Stimulated activated CD4-positive, alpha-beta T cell treated with anti-CD3 and anti-CD28 coated beads, Interleukin-15, amount 100 ng/mL, for 1 hour (primary cell): ENCODE measurements around the gene RNASEH2C.
"Not testable (repeated sequence)": the region's sequence is repeated elsewhere in the genome, so short reads cannot be mapped to it uniquely, and the experiment has no call there.

Experiments used
- DNase-seq, 2 donors: peaks; one replicate each; pipeline ENCODE4 v3.0.0-alpha.2; 2020; ENCODE audit warnings: low read depth in 1 of 2, low spot score in 1 of 2

The RNASEH2C gene

DNA sequence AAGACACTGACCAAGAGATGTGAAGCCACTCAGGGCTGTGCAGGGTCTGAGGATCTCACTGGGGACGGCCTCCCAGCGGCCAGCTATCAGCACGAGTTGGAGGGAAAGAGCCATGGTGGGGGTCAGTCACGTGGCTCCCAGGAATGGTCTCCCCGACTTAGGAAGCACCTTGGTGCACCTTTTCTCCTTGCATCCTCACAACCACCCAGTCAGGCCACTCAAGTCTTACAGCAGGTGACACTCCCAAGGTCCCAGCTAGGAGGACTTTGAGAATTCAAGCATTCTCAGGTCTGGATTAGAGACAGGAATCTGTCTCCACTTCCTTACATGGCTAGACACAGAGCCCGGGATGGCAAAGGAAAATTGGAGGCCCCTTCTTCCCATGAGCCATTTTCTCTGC lies 2.7 kb downstream of the RNASEH2C start:
- no peak for DNase-seq

DNA sequence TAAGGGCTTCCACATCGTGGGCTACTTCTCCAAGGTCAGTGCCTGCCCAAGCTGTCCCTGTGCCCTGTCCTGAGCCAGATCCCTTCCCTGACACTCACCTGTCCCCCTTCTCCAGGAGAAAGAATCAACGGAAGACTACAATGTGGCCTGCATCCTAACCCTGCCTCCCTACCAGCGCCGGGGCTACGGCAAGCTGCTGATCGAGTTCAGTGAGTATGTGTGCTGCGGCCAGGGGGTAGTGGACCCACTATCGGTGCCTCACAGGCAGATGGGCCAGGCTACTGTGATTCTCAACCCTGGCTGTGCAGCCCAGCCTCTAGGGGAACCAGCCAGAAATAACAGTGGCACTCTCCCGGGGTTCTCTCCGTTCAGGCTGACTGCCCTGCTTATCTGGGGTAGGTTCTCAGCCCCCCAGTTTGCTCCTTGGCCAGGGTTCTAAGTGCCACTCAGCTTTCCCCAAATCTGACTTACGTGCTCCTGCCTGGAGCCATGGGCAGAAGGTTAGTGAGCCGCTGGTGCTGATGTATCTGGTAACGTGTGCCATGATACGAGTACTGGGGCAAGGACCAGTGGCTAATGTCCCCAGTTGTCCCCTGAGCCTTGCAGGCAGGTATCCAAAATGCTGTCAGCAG lies 3.7 kb downstream of the RNASEH2C start:
- DNase-seq, result no peak

DNA sequence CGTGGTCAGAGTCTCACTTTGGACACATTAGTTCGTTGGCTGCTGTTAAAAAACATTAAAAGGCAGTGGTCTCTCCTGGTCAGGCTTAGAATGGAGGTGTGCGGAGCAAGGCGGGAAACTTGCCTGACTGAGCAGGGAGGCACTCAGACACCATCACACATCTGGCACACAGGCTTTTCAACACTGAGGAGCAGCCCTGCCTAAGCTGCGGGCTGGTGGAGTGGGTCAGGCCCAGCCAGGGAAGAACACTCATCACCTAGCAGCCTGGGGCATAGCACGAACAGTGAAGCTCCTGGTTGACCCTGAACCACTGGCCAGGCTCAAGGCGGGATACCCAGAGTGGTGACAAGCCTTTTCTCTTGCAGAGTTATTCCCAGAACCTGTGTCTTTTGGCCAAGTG lies 4.3 kb downstream of the RNASEH2C start:
- no peak for DNase-seq

DNA sequence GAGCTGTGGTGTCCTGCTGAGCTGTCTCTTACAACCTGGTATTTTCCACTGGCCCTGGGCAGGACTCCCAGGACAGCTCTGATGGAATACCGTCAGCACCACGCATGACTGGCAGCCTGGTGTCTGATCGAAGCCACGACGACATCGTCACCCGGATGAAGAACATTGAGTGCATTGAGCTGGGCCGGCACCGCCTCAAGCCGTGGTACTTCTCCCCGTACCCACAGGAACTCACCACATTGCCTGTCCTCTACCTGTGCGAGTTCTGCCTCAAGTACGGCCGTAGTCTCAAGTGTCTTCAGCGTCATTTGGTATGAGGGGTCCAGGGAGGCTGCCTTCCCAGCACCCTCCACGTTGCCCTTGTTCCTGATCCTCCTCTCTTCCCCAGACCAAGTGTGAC lies 6.2 kb downstream of the RNASEH2C start:
- no peak for DNase-seq

DNA sequence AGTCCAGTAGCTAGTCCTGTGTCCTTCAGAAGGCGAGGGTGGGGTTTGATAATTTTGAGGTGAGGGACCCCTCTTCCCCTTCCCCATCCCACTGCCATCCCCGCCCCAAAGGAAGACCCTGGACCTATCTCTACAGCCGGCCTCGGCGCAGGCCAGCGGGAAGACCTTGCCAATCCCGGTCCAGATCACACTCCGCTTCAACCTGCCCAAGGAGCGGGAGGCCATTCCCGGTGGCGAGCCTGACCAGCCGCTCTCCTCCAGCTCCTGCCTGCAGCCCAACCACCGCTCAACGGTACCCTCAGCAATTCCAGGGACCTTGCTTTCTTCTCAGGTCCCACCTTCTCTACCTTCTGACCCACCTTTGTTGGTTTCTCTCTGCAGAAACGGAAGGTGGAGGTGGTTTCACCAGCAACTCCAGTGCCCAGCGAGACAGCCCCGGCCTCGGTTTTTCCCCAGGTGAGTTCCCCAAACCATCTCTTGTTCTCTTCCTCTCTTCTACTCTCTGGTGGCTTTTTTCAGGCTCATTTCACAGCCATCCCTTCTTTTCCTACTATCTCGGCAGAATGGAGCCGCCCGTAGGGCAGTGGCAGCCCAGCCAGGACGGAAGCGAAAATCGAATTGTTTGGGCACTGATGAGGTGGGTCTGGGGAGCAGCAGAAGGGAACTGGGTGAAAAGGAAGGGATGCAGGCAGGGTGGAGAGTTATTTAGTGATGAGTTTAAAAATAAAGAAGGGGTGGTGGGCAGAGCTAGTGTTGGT lies 7.2 kb downstream of the RNASEH2C start:
- DNase-seq, result no peak

DNA sequence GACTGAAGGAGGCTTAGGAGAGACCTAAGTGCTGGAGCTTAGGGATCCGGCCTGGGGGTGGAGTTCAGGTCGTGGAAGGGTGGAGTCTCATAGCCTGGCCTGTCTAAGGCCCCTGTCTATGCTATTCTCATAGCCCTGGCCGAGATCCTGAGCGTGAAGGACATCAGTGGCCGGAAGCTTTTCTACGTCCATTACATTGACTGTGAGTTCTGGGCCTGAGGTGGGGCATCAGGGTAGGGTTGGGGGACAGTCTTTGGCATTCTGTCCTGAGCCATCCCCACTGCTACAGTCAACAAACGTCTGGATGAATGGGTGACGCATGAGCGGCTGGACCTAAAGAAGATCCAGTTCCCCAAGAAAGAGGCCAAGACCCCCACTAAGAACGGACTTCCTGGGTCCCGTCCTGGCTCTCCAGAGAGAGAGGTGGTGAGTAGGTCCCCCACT lies 7.9 kb downstream of the RNASEH2C start:
- DNase-seq, result no peak

DNA sequence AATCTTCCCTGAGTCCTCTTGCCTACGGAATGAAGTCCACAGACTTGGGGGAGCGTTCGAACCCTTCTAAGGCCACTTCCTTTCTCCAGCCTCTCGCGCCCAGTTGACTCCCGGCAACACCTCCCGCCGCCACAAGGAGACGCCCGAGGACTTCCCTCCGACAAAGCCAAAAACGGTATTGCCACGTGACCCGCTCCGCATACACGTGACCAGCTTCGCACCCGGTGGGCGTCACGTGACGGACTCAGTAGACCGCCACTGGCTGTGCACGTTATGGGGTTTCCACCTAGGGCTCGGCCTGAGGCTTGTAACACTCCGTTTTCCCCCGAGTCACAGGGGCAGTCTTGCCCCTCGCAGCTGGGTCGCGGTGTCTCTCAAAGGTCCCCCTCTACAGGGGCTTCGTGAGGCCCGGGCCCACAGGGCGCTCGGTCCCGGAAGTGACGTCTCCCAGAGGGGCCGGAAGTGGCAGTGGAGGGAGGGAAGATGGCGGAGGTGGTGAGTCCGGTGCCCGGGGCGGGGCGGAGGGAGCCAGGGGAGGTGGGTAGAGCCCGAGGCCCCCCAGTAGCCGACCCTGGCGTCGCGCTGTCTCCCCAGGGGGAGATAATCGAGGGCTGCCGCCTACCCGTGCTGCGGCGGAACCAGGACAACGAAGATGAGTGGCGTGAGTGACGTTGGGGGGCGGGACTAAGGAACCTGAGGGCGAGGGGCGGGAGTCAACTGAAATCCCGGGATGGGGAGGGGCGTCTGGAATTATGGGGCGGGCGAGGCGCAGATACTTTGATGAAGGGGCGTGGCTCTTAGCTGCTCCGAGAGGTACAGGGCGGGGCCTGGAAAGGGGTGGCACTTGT lies 8.6 kb downstream of the RNASEH2C start, which contains the start of gene KAT5:
Gene KAT5 (plus strand): TSS at position 468 of the 848 bp plus-strand sequence. CDS start 16 bp downstream, at position 484.
- DNase-seq, result peak; percentile 95 to 96

DNA sequence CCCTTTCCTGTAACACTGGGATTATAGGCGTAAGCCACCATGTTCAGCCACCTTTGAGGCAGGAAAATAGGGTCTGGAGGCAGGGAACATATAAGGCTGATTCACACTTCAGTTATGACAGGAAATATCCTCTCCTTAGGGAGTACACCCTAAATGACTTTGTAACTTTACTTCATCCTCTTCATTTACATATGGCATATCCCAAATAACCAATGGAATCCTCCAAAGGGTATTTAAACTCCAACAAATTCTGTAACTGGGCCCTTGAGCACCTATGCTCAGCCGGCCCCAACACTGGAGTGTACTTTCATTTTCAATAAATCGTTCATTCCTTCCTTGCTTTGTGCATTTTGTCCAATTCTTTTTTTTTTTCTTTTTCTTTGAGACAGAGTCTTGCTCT lies 10.2 kb downstream of the RNASEH2C start:
- DNase-seq, result no peak

DNA sequence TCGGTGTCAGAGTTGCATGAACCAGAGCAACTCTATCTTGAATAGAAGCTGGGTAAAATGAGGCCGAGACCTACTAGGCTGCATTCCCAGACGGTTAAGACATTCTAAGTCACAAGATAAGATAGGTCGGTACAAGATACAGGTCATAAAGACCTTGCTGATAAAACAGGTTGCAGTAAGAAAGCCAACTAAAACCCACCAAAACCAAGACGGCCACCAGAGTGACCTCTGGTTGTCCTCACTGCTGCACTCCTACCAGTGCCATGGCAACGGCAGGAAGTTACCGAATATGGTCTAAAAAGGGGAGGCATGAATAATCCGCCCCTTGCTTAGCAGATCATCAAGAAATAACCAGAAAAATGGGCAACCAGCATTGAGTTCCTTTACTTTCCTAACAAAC lies 10.9 kb downstream of the RNASEH2C start:
- no peak for DNase-seq

DNA sequence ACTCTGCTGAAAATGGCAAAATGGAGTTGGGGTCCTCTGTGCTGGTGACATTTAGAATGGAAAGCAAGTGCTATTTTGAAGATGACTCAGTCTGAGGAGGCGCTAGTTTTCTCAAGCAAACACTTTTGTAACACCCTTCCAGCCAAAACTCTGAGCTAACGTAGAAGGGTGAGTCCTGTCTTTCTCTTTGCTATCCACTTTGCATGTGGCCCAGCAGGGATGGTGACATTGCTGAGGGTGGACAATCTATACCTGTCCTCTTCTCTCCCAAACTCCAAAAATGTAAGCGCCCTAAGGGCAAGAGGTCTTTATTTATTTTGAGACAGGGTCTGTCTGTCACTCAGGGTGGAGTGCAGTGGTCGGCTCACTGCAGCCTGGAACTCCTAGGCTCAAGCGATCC lies 12.1 kb downstream of the RNASEH2C start:
- DNase-seq, result no peak

DNA sequence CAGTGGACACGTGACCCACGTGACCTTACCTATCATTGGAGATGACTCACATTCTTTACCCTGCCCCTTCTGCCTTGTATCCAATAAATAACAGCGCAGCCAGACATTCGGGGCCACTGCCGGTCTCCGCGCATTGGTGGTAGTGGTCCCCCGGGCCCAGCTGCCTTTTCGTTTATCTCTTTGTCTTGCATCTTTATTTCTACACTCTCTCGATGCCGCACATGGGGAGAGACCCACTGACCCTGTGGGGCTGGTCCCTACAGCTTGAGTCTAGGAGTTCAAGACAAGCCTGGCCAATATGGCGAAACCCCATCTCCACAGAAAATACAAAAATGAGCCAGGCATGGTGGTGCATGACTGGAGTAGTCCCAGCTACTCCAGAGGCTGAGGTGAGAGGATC lies 13.6 kb downstream of the RNASEH2C start:
- not testable (repeated sequence) for DNase-seq

DNA sequence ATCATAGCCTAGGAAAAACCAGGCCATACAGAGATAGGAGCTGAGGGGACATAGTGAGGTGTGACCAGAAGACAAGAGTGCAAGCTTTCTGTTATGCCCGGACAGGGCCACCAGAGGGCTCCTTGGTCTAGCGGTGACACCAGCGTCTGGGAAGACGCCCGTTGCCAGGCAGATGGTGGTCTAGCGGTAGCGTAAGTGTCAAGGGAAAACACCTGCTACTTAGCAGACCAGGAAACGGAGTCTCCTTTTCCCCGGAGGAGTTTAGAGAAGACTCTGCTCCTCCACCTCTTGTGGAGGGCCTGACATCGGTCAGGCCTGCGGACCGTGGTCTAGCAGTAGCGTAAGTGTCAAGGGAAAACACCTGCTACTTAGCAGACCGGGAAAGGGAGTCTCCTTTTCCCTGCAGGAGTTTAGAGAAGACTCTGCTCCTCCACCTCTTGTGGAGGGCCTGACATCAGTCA lies 14.3 kb downstream of the RNASEH2C start:
- DNase-seq, result peak; percentile 51 to 62

DNA sequence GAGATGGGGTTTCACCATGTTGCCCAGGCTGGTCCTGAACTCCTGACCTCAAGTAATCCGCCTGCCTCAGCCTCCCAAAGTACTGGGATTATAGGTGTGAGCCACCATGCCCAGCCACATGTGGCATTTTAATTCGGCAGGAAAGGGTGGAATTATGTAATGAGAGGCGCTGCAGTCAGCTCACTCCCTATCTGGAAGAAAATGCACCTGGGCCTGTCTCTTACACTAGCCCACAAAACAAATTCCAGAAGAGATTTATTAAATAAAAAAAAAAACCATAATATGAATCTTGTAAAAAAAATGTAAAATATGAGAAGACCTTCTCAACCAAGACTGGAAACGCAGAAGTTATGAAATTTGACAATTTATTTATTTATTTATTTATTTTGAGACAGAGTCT lies 16.8 kb downstream of the RNASEH2C start:
- DNase-seq, result no peak

DNA sequence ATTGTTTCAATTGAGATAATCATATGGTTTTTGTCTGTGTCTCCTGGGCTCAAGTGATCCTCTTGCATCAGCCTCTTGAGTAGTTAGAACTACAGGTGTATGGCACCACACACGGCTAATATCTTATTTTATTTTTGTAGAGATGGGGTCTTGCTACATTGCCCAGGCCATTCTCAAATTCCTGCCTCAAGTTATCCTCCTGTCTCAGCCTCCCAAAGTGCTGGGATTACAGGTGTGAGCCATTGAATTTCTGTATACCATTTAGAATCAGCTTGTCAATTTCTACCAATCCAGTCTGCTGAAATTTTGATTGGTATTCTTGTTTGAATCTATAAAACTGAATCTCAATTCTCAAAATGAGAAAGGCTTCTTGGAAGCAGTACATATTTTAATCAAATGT lies 18.9 kb downstream of the RNASEH2C start:
- DNase-seq, result no peak

DNA sequence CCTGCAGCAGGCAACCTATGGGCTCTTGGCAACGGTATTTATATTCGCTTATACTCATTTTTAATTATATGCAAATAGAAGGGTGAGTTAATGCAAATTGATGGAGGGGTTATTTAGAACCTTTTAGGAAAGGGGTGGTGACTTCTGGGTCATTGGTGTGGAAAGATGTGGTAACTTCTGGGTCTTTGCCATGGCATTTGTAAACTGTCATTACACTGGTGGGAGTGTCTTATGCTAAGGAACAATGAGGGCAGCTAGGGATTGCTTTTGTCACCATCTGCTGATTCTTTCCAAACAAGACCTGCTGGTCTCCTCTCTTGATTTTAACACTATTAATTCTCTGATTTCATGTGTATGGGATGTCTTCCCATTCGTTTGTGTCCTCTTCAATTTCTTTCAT lies 20.2 kb downstream of the RNASEH2C start:
- DNase-seq, result no peak

DNA sequence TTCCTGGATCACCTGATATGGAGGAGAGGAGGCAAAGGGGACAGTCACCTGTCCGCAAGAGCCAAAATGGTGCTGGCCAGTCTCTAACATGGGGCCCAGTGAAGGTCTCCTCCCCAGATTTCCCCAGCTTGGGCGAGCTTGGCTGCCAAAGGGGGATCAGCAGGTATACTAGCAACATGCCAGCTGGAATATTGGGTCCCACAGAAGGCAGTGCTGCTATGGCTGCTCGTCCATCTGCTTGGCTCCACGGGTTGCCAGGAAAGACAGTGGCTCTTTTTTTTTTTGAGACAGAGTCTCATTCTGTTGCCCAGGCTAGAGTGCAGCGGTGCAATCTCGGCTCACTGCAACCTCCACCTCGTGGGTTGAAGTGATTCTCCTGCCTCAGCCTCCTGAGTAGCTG lies 21.3 kb downstream of the RNASEH2C start:
- no peak for DNase-seq

DNA sequence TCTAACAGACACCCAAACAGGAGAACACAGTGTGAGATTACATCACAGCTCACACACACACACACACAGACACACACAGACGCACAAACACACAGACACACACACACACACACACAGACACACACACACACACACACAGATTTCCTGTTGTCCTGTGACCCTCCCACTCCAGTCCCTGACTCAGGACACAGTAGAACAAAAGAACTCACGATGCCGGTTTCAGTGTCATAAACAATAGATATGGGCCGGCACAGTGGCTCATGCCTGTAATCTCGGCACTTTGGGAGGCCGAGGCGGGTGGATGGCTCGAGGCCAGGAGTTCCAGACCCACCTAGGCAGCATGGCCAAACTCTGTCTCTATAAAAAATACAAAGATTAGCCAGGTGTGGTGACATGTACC lies 22.4 kb downstream of the RNASEH2C start:
- no peak for DNase-seq

DNA sequence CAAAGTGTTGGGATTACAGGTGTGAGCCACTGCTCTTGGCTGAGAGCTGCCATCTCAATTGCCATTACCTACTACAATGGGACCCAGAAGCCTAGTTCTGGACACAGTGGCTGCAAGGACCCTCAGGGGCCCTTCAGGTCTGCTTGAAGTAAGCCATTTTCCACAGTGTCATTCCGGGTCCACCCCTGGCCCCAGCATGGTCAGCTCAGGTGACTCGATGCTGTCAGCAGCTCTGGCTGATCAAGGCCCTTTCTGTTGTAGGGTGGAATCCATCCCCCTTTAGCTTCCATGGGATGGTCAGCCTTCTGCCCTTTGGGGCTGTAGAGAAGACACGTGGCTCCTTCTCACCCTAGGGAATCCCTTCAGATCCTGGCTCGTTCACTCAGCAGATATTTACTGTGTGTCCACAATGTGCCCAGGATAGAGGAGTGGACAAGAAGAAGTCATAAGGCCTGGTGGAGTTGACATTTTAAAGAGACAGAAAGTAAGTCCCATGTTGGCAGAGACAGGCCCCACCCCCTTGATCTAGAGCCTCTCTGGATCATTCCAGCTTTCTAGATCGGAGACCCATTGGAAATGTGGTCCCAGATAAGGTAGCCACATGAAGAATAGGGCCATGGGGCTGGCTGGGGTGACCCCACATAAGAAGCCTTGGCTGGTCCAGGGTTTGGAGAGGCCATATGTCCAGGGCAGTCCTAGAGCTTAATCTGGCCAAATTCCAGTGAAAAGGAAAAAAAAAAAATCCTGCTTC lies 23.6 kb downstream of the RNASEH2C start:
- DNase-seq, result no peak

DNA sequence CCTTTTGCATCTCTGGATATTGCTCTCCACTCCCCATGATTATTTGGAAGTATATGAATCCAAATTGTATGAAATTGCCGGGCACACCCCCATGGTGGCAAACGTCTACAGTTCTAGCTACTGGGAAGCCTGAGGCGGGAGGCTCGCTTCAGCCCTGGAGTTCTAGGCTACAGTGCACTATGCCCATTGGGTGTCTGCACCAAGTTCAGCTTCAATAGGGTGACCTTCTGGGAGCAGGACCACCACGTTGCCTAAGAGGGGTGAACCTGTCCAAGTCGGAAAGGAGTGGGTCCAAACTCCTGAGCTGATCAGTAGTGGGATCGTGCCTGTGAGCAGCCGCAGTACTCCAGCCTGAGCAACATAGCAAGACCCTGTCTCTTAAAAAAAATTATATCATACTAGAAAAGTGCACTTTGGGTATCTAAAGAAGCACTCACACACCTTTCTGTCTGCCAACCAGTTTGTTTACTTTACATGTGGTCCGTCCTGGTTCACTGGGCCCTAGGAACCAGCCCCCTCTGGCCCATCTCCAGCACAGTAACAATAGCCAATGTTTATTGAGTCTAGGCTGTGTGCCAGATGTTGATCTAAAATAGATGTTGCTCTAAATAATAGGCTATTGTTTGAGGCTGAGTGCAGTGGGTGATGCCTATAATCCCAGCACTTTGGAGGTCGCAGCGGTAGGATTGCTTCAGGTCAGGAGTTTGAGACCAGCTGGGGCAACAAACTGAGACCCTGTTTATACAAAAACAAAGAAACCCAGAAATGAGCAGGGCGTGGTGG lies 24.9 kb downstream of the RNASEH2C start:
- no peak for DNase-seq

DNA sequence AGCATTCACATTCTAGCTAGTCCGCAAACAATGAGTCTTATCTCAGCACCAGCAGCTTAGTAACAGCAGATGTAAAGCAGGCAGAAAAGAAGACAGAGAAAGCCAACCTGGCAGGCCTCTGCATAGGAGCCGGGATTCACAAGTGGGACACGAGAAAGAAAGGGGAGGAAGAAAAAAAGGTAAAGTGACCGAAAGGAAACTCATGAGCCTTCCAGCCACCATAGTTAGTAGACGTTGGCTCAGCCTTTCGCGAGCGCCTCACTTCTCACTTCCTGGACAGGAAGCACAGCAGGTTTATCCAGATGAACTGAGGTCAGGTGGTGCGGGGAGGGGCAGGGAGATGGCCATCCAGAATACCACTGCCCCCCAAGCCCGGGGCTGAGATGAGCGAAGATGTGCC lies 28.2 kb downstream of the RNASEH2C start:
- DNase-seq, result no peak
